ENCODE results near the gene LY6G6F.

Gene LY6G6F

DNA sequence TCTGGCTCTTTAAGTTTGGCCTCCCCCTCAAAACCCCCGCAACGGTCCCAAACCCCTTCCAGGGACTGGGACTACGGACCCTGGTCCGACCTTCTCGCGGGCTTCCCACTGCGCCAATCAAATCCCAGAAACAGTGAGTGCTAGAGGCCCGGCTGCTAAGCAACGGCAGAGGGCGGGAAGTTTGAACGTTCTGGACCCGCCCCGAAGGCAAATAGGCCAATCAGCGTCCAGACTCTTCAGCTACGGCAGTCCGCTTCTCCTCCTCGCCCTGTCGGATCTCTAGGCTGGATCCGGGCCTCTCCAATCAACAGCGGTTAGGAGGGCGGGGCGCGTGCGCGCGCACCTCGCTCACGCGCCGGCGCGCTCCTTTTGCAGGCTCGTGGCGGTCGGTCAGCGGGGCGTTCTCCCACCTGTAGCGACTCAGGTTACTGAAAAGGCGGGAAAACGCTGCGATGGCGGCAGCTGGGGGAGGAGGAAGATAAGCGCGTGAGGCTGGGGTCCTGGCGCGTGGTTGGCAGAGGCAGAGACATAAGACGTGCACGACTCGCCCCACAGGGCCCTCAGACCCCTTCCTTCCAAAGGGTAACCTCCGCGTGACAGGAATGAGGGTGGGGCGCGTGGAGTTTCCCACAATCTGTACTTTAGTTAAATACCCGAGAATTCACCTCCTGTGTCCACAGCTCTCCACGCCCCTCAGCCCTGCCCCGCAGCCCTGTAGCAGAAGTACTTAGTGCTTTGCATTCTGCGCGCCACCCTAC lies 33.2 kb downstream of the LY6G6F start, which contains the start of gene MSH5:
MSH5 (plus strand) TSS at position 367 of the 758 bp plus-strand sequence. CDS start 462 bp downstream, outside the sequence.
- Mint-ChIP-seq H3K27ac (peak within 1 kb of the TSS; percentile 91), H3K27me3 (no peaks in the 10 kb centered on the region), H3K4me3 (peak within 1 kb of the TSS; percentile 87), H3K9me3 (no peaks in the 10 kb centered on the region), H3K4me1 (ENCODE audit: low read depth) (peaks cover 63% of the 10 kb centered on the region), H3K36me3 (ENCODE audit: low read depth) (peaks cover 52% of the 10 kb centered on the region)
- intact Hi-C loops (cut with micrococcal nuclease), result loop anchor here (2.0 to 5.0 kb wide), 2 partner anchors 29 to 73 kb away; partner anchors contain the start of genes CSNK2B and LY6G5B

DNA sequence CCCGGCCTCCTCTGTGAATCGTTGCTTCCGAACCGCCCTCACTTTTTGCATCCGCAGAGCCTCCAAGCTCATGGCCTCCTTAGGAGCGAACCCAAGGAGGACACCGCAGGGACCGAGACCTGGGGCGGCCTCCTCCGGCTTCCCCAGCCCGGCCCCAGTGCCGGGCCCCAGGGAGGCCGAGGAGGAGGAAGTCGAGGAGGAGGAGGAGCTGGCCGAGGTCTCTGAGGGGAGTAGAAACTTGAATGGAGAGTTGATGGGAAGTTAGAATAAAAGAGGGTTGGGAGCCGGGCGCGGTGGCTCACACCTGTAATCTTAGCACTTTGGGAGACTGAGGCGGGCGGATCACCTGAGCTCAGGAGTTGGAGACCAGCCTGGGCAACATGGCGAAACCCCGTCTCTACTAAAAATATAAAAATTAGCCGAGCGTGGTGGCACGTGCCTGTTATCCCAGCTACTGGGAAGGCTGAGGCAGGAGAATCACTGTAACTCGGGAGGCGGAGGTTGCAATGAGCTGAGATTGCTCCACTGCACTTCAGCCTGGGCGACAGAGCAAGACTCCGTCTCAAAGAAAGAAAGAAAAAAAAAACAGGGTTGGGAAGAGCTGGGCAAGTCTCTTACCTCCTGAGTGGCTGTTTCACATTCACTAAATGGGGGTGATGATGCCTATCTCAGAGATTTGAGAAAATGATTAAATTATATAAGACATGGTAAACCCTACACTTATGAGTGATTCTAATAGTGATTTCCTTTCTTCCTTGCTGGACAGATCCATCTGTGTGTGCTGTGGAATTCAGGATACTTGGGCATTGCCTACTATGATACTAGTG lies 33.9 kb downstream of the LY6G6F start:
- Mint-ChIP-seq H3K27ac (peak overlapping the region; percentile 91), H3K27me3 (no peaks in the 10 kb centered on the region), H3K36me3 (ENCODE audit: low read depth) (peaks cover 51% of the 10 kb centered on the region), H3K4me3 (peak overlapping the region; percentile 87), H3K9me3 (no peaks in the 10 kb centered on the region), H3K4me1 (ENCODE audit: low read depth) (peaks cover 62% of the 10 kb centered on the region)
- intact Hi-C loops (cut with micrococcal nuclease), result no loop called here

DNA sequence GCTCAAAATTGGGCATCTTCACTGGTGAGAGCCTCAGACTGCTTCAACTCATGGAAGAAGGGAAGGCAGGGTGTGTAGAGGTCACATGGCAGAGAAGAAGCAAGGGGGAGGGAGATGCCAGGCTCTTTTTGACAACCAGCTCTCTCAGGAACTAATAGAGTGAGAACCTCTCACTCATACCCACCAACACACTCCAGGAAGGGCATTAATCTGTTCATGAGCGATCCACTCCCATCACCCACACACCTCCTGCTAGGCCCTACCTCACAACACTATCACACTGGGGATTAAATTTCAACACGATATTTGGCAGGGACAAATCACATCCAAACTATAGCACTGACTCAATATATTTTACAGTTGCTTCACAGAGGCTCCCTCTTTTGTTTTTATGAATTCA lies 35.1 kb downstream of the LY6G6F start:
- no peaks in the 10 kb centered on the region for H3K27me3 Mint-ChIP-seq
- peaks cover 58% of the 10 kb centered on the region for H3K4me1 Mint-ChIP-seq (ENCODE audit: low read depth)
- intact Hi-C loops (cut with micrococcal nuclease), result no loop called here
- H3K9me3 Mint-ChIP-seq, result no peaks in the 10 kb centered on the region
- H3K36me3 Mint-ChIP-seq (ENCODE audit: low read depth), result peaks cover 51% of the 10 kb centered on the region
- H3K27ac Mint-ChIP-seq, result peak overlapping the region; percentile 20
- H3K4me3 Mint-ChIP-seq, result no peak overlapping the region

DNA sequence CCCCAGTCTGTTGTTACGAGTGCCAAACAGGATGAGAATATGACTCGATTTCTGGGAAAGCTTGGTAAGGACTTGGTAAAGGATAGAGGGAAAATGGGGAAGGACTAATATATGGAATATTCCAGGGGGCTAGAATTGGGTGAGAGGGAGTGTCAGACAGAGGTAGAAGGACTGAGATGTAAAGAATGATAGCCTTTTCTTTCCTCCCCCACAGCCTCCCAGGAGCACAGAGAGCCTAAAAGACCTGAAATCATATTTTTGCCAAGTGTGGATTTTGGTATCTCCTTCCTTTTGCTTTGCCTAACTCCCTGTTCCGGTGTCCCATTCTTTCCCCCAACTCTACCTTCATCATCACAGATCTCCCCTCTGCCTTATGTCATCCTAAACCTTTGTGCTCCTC lies 36.2 kb downstream of the LY6G6F start:
- Mint-ChIP-seq H3K9me3 (no peaks in the 10 kb centered on the region), H3K27ac (no peak overlapping the region), H3K27me3 (no peaks in the 10 kb centered on the region), H3K36me3 (ENCODE audit: low read depth) (peaks cover 60% of the 10 kb centered on the region), H3K4me3 (no peak overlapping the region), H3K4me1 (ENCODE audit: low read depth) (peaks cover 52% of the 10 kb centered on the region)
- intact Hi-C loops (cut with micrococcal nuclease), result no loop called here

DNA sequence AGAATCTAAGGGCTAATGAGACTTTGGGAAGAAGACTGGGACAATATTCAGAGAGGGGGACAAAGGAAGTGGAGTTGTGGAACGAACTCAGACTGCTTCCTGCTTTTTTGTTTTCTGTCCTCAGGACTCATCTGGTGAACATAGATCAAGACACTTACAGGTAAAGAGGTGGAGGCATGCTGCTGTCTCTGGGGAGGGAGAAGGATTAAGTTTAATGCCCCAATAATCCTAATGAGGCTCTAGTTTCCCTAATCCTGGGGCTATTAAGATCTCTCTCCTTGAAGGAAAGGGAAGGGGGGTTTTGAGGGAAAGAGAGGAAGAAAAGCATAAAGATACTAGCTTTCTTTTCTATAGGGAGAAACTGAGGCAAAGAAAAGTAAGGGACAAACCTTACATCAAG lies 37.8 kb downstream of the LY6G6F start:
- Mint-ChIP-seq H3K4me3 (no peak overlapping the region), H3K36me3 (ENCODE audit: low read depth) (peaks cover 60% of the 10 kb centered on the region), H3K27ac (peak overlapping the region; percentile 31), H3K27me3 (no peaks in the 10 kb centered on the region), H3K9me3 (no peaks in the 10 kb centered on the region), H3K4me1 (ENCODE audit: low read depth) (peaks cover 37% of the 10 kb centered on the region)
- intact Hi-C loops (cut with micrococcal nuclease), result no loop called here

DNA sequence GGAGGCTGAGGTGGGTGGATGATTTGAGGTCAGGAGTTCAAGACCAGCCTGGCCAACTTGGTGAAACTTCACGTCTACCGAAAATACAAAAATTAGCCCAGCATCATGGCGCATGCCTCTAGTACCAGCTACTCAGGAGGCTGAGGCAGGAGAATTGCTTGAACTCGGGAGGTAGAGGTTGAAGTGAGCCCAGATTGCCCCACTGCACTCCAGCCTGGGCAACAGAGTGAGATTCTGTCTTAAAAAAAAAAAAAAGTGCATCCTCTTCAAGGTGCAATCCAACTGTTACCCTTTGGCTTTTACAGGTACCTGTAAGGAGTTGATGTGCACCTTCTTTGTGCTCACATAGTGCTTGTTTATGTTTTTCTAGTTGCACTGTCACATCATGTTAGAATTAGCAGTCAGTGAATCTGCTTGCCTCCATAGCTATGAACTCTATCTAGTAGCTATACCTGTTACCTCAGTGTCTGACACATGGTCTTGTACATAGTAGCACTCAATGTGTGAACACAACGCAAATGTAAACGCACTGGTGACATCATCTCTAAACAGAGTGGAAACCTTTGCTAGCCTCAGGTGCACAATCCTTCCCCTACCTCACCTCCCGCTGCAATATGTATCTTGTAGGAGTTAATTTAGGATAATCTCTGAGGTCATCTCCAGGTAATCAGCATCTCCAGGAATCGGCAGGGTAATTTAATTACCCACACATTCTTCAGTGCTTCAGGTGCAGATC lies 42.8 kb downstream of the LY6G6F start:
- Mint-ChIP-seq H3K9me3 (no peaks in the 10 kb centered on the region), H3K4me1 (ENCODE audit: low read depth) (peaks cover 6% of the 10 kb centered on the region), H3K27ac (no peak overlapping the region), H3K36me3 (ENCODE audit: low read depth) (peaks cover 28% of the 10 kb centered on the region), H3K27me3 (no peaks in the 10 kb centered on the region), H3K4me3 (no peak overlapping the region)
- intact Hi-C loops (cut with micrococcal nuclease), result no loop called here

DNA sequence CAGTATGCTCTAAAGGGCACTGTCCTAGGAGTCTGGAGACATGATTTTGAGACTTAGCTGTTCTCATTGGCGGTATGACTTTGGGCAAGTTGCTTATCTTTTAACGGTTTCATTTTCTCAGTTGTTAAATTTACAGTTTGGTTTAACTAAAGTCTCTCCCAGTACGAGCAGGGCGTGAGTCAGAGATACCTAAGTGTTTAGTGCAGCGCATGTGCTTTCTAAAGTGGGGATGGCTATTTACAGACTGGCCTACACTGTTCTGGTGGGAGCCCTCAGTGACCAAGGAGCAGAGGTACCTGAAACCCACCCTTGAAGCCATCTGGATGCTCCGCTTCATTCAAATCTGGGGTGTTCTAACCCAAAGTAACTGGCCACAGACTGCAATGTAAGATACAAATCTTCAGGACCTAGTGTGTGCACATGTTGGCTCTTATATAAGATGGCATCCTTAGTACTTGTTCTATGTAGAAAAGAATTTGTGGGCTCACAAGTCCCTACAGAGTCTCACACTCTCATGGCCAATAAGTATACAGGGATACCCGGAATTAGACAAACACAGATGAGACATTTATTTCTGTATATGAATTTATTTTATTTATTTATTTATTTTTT lies 43.9 kb downstream of the LY6G6F start:
- Mint-ChIP-seq H3K27ac (no peak overlapping the region), H3K27me3 (no peaks in the 10 kb centered on the region), H3K4me1 (ENCODE audit: low read depth) (peaks cover 5% of the 10 kb centered on the region), H3K9me3 (no peaks in the 10 kb centered on the region), H3K4me3 (no peak overlapping the region), H3K36me3 (ENCODE audit: low read depth) (peaks cover 22% of the 10 kb centered on the region)
- intact Hi-C loops (cut with micrococcal nuclease), result no loop called here

DNA sequence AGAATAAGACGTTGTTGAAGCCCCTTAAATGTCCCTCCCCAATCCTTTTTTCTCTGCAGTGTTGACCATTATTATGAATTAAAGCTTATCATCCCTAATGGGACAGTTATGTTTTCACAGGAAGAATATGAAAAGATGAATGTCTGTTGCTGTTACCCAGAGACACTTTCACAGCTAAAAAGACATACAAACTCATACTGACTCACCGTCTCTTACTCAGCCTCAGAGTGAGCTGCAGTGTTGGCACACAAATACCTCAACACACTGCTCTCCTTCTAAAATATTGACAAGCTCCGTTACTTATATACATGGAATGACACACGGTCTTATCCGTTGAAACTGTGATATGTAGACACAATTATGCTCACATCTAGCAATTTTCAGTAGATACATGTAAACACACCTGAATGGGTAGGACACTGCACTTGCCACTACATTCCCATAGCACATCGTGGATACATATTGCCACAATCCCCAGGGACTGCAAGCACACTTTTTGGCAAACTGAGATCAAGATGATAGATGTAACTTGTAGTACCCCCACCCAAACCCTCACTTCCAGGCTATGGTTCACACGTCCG lies 46.2 kb downstream of the LY6G6F start:
- intact Hi-C loops (cut with micrococcal nuclease), result no loop called here
- no peak overlapping the region for H3K27ac Mint-ChIP-seq
- peaks cover under 1% of the 10 kb centered on the region for H3K36me3 Mint-ChIP-seq (ENCODE audit: low read depth)
- no peaks in the 10 kb centered on the region for H3K27me3 Mint-ChIP-seq
- no peaks in the 10 kb centered on the region for H3K9me3 Mint-ChIP-seq
- no peak overlapping the region for H3K4me3 Mint-ChIP-seq
- no peaks in the 10 kb centered on the region for H3K4me1 Mint-ChIP-seq (ENCODE audit: low read depth)

DNA sequence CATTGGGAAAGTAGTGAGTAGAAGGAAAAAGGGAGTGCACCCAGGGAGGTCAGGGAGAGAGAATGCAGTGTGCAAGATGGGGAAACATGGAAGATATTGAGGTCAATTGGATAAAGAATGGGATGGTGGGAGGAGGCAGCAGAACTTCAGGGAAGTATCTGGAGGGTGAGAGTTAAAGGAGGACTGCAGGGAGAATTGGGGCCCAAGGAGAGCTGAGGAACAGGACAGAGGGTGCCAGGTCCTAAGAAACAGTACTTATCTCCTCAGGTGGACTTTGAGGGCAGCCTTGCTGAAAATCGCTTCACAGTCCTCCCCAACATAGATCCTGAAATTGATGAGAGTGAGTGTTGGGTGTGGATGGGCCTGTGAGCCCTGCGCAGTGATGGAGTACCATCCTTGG lies 51.6 kb downstream of the LY6G6F start:
- Mint-ChIP-seq H3K27ac (no peak overlapping the region), H3K9me3 (no peaks in the 10 kb centered on the region)

More for the DNA sequence above, 51.6 kb downstream of the LY6G6F start:
- Mint-ChIP-seq H3K4me1 (ENCODE audit: low read depth) (peaks cover under 1% of the 10 kb centered on the region), H3K36me3 (ENCODE audit: low read depth) (peaks cover 46% of the 10 kb centered on the region), H3K27me3 (no peaks in the 10 kb centered on the region), H3K4me3 (no peak overlapping the region)
- intact Hi-C loops (cut with micrococcal nuclease), result no loop called here

Data from dendritic cell treated with granulocyte-macrophage colony-stimulating factor and Interleukin-4, amounts not matched to agents 40 ng/mL and 50 ng/mL, for 4 days (primary cell).